Activated CD4-positive, alpha-beta T cell treated with anti-CD3 and anti-CD28 coated beads for 36 hours (primary cell): Measurements from ENCODE around the gene DOCK11. TPM values are rescaled to one million over a fixed set of nuclear protein-coding genes. Genes with fewer than 3 reads are reported as not detected.
A peak's percentile ranks its signal among the peaks of the same experiment; 100 is the strongest.

Experiments used
- ATAC-seq: fragments of 200-7000 bp; cut with Tn5 transposase; one replicate; pipeline ENCODE4 v1.10.0; 2021; ENCODE audit warnings: mild to moderate bottlenecking, moderate library complexity
- CTCF ChIA-PET: fragments of 350-600 bp; sonication (Branson Sonifier 250); formaldehyde crosslinking; loops from one replicate; lab custom pipeline; 2021; ENCODE audit warnings: antibody characterized with exemption; lab: Charles Lee
- POLR2A ChIA-PET: fragments of 350-600 bp; sonication (Branson Sonifier 250); formaldehyde crosslinking; loops from one replicate; lab custom pipeline; 2021; ENCODE audit warnings: antibody characterized with exemption, inconsistent platforms; lab: Charles Lee
- DNase-seq: peaks from one replicate; pipeline ENCODE4 v3.0.0-alpha.2; 2020
- H3K27ac Mint-ChIP-seq: one replicate; pipeline ENCODE4 v1.8.0; 2021; ENCODE audit warnings: mixed read lengths
- H3K27me3 Mint-ChIP-seq: one replicate; pipeline ENCODE4 v1.8.0; 2021; ENCODE audit warnings: mixed read lengths
- H3K36me3 Mint-ChIP-seq: one replicate; pipeline ENCODE4 v1.8.0; 2021; ENCODE audit warnings: low read depth, mixed read lengths
- H3K4me1 Mint-ChIP-seq: one replicate; pipeline ENCODE4 v1.8.0; 2021; ENCODE audit warnings: mixed read lengths
- H3K4me3 Mint-ChIP-seq: one replicate; pipeline ENCODE4 v1.8.0; 2021; ENCODE audit warnings: mild to moderate bottlenecking, moderate library complexity, mixed read lengths
- H3K9me3 Mint-ChIP-seq: one replicate; pipeline ENCODE4 v1.8.0; 2021; ENCODE audit warnings: low read depth, mixed read lengths
- intact Hi-C, 2 experiments: fragments of 100-400 bp; cut with DNase I in 1 of 2; cut with micrococcal nuclease in 1 of 2; formaldehyde crosslinking; loops; one replicate each; pipeline versions ENCODE4 v1.14.2 to v1.15.1; 2022 to 2024; cut with DNase I, micrococcal nuclease
- total RNA-seq, 2 experiments: library from RNA; stranded (reverse); gene quantifications; one replicate each; pipeline ENCODE4 v1.2.3, GENCODE V29; 2021

The DOCK11 gene
- total RNA-seq, 2 experiments from 2014 or later = 37.2 to 47.3 TPM

DNA sequence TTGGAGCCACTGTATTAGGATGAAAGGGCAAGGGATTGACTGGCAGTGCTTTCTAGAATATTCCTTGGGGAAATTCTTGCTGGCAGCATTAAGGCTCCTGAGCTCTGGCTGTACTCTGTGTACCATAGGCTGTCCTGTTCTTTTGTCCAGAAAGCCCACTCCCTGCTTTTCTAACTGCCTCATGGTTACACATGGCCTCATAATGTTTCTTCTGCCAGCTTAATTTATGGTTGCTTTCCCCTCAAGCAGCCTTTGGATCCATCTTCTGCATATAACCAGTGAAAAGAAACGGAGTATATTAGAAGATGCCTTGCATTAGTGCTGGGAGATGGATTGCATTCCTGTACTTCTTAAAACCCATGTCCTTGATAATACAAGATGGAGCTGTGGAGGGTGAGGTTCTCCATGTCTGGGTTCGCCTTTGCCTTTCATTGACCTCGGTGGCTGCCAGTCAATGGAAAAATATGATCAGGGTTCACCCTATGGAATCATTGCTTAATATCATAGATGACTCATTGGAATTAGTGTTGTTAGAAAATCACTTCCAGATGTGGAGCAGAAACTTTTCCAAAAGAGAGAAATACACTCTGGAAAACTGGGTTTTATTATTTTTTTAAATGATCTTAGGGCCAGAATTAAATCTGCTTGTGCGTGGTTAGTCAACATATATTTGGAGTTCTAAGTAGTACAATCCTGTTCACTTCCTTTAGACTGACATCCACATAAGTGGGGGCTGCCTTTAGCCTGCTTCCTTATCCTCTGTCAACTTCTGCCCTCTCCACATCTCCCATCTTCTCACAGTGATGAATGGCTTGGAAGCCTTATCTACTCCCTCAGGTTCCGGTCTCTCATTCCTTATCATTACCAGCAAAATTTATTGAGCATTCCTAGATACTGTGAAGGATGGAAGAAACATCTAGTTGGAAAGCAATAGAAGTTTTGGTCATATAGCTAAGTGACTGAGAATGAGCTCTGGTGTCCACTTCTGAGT lies 24.9 kb downstream of the DOCK11 start:
- Mint-ChIP-seq H3K4me1 (peaks cover 72% of the 10 kb centered on the region), H3K4me3 (no peak overlapping the region), H3K9me3 (no peaks in the 10 kb centered on the region), H3K27ac (peak overlapping the region; percentile 84), H3K36me3 (peaks cover 3% of the 10 kb centered on the region), H3K27me3 (no peaks in the 10 kb centered on the region)
- ATAC-seq (no peak), DNase-seq (no peak)
- CTCF ChIA-PET = no interaction called here
- intact Hi-C loops = loop anchor here in 1 of 2 experiments (2.0 kb wide), 1 partner anchor 18 kb away; no protein-coding TSS in a partner anchor
- POLR2A ChIA-PET = interaction anchor here (0.6 kb wide), 1 partner anchor 1043 kb away, joined by 5 read pairs; no protein-coding TSS in a partner anchor

GRCh38 chrX:118521435-118521834 lies 25.8 kb downstream of the DOCK11 start:
- Mint-ChIP-seq H3K27me3 (no peaks in the 10 kb centered on the region), H3K4me1 (peaks cover 77% of the 10 kb centered on the region), H3K27ac (peak overlapping the region; percentile 84), H3K9me3 (no peaks in the 10 kb centered on the region), H3K4me3 (no peak overlapping the region), H3K36me3 (peaks cover 3% of the 10 kb centered on the region)
- intact Hi-C loops = loop anchor here in 1 of 2 experiments (2.0 kb wide), 1 partner anchor 19 kb away; no protein-coding TSS in a partner anchor
- no peak for DNase-seq
- CTCF ChIA-PET = no interaction called here
- POLR2A ChIA-PET = interaction anchor here (0.6 kb wide), 1 partner anchor 1042 kb away, joined by 5 read pairs; no protein-coding TSS in a partner anchor
- no peak for ATAC-seq

DNA sequence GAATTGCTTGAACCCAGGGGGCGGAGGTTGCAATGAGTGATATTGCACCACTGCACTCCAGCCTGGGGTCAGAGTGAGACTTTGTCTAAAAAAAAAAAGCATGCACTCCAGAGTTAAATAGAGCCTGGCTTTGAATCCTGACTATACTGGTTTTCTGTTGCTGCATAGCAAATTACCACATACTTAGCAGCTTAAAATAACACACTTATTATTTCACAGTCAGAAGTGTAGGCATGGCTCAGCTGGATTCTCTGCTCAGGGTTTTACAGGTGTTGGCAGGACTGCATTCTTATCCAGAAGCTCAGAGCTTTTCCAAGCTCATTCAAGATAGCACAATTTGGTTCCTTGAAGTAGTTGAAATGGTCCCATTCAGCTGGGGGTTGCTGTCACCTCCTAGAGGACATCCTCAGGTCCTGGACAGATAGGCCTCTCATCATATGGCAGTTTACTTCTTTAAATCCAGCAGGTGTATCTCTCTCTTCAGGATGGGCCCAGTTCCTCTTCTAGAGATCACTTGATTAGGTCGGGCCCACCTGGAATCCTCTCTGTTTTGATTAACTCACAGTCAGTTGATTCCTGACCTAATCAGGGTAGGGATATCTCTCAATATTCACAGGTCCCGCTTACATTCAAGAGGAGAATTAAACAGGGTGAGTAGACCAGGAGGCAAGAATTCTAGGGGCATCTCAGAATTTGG lies 26.8 kb downstream of the DOCK11 start:
- intact Hi-C loops = no loop called here
- ChIA-PET POLR2A (interaction anchor here (0.6 kb wide), 1 partner anchor 1330 kb away, joined by 5 read pairs; the partner anchor contains the start of gene UPF3B), CTCF (interaction anchor here (0.9 kb wide), 1 partner anchor 14 kb away, joined by 4 read pairs; no protein-coding TSS in a partner anchor)
- Mint-ChIP-seq H3K27me3 (no peaks in the 10 kb centered on the region), H3K4me3 (no peak overlapping the region), H3K9me3 (no peaks in the 10 kb centered on the region), H3K36me3 (peaks cover 3% of the 10 kb centered on the region), H3K27ac (peak overlapping the region; percentile 15), H3K4me1 (peaks cover 87% of the 10 kb centered on the region)
- DNase-seq (no peak), ATAC-seq (no peak)

DNA sequence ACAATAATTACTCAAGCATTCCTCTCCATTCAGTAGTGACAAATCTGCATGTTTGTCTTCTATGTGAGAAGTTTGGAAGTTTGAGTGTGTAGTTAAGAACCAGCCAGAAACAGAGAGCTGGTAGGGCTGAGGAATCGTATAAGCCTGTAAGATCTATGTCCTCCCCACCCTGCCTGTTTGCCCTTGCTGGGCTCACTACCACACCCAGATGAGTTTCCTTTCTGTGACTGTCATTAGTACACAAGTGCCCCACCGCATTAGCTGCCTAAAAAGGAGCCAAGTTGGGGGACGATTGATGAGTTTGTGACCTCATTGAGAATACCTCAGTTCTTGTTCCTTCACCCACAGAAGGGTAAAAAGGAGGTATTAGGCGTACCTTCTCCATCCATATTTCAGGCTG lies 28.3 kb downstream of the DOCK11 start:
- CTCF ChIA-PET = no interaction called here
- Mint-ChIP-seq H3K4me1 (peaks cover 85% of the 10 kb centered on the region), H3K27me3 (no peaks in the 10 kb centered on the region), H3K9me3 (no peaks in the 10 kb centered on the region), H3K4me3 (peak overlapping the region; percentile 35), H3K27ac (peak overlapping the region; percentile 83), H3K36me3 (peaks cover 3% of the 10 kb centered on the region)
- DNase-seq (peak; percentile 50), ATAC-seq (peak; percentile 43)
- intact Hi-C loops = no loop called here
- POLR2A ChIA-PET = no interaction called here

DNA sequence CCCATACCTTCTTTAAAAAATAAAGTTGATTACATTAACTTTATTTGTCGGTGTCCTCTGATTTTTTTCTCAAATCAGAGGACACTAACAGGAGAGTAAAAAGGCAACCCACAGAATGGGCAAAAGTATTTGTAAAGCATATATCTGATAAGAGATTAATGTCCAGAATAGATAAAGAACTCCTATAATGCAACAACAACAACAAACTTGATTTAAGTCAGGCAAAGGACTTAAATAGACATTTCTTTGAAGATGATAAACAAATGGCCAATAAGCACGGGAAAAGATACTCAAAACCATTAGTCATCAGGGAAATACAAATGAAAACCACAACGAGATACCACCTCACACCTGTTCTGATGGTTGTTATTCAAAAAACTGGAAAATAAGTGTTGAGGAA lies 28.7 kb downstream of the DOCK11 start:
- POLR2A ChIA-PET = no interaction called here
- Mint-ChIP-seq H3K27ac (peak overlapping the region; percentile 83), H3K4me3 (no peak overlapping the region), H3K27me3 (no peaks in the 10 kb centered on the region), H3K4me1 (peaks cover 84% of the 10 kb centered on the region), H3K9me3 (no peaks in the 10 kb centered on the region), H3K36me3 (peaks cover 5% of the 10 kb centered on the region)
- ATAC-seq (no peak), DNase-seq (no peak)
- intact Hi-C loops = no loop called here
- CTCF ChIA-PET = no interaction called here

- ChIA-PET POLR2A (no interaction called here), CTCF (interaction anchor here (0.6 kb wide), 1 partner anchor 23 kb away, joined by 3 read pairs; no protein-coding TSS in a partner anchor)
- Mint-ChIP-seq H3K4me3 (no peak overlapping the region), H3K36me3 (peaks cover 8% of the 10 kb centered on the region), H3K27me3 (no peaks in the 10 kb centered on the region), H3K4me1 (peaks cover 84% of the 10 kb centered on the region), H3K27ac (peak overlapping the region; percentile 73), H3K9me3 (no peaks in the 10 kb centered on the region)
- DNase-seq = no peak
- no peak for ATAC-seq
- intact Hi-C loops = loop anchor here in 1 of 2 experiments (5.0 kb wide), 1 partner anchor 178 kb away; the partner anchor contains the start of gene WDR44
Measured at GRCh38 chrX:118525174-118525730, 29.6 kb downstream of the DOCK11 start.

DNA sequence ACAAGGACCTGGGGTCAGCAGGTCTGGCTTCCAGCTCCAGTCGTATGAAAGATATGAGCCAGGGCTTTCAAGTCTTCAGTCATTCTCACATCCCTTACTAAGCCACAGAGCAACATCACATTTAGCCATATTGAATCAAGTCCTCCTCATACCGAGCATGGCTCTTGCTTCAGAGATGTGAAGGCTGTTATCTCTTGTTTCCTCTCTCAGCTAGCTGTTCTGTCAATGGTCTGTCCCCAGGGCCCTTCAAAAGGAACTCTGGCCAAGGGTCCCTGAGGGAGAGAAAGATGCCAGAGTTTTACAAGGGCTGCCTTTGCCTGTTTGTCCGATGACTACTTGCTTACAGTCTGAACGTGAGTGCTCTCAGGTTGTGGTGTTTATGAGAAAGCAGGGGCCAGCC lies 30.5 kb downstream of the DOCK11 start:
- intact Hi-C loops = loop anchor here in 1 of 2 experiments (5.0 kb wide), 1 partner anchor 179 kb away; the partner anchor contains the start of gene WDR44
- ChIA-PET CTCF (no interaction called here), POLR2A (no interaction called here)
- H3K27me3 Mint-ChIP-seq = no peaks in the 10 kb centered on the region
- peak overlapping the region; percentile 27 for H3K4me3 Mint-ChIP-seq
- H3K36me3 Mint-ChIP-seq = peaks cover 13% of the 10 kb centered on the region
- H3K4me1 Mint-ChIP-seq = peaks cover 84% of the 10 kb centered on the region
- H3K27ac Mint-ChIP-seq = peak overlapping the region; percentile 90
- no peak for DNase-seq
- no peaks in the 10 kb centered on the region for H3K9me3 Mint-ChIP-seq
- ATAC-seq = peak; percentile 7

GRCh38 chrX:118528071-118528737 lies 32.6 kb downstream of the DOCK11 start:
- peak overlapping the region; percentile 85 for H3K4me3 Mint-ChIP-seq
- POLR2A ChIA-PET = interaction anchor here (1.2 to 3.1 kb wide), 2 partner anchors 11 to 32 kb away, joined by 4 to 14 read pairs; partner anchors contain the start of gene DOCK11

GRCh38 chrX:118530219-118530911 lies 34.8 kb downstream of the DOCK11 start:
- H3K9me3 Mint-ChIP-seq = no peaks in the 10 kb centered on the region
- H3K4me3 Mint-ChIP-seq = peak overlapping the region; percentile 85
- peaks cover 79% of the 10 kb centered on the region for H3K4me1 Mint-ChIP-seq
- H3K27ac Mint-ChIP-seq = peak overlapping the region; percentile 100
- no peaks in the 10 kb centered on the region for H3K27me3 Mint-ChIP-seq
- ChIA-PET CTCF (interaction anchor here (0.7 to 1.7 kb wide), 2 partner anchors 9 to 23 kb away, joined by 4 to 5 read pairs; no protein-coding TSS in a partner anchor), POLR2A (interaction anchor here (0.8 to 3.1 kb wide), 3 partner anchors 9 to 34 kb away, joined by 3 to 14 read pairs (median 3); partner anchors contain the start of gene DOCK11)
- DNase-seq (no peak), ATAC-seq (peak; percentile 38)
- H3K36me3 Mint-ChIP-seq = peaks cover 16% of the 10 kb centered on the region
- intact Hi-C loops = no loop called here

More at GRCh38 chrX:118528071-118528737, 32.6 kb downstream of the DOCK11 start:
- DNase-seq (peak; percentile 74), ATAC-seq (peak; percentile 67)
- Mint-ChIP-seq H3K9me3 (no peaks in the 10 kb centered on the region), H3K27ac (peak overlapping the region; percentile 100), H3K36me3 (peaks cover 19% of the 10 kb centered on the region), H3K27me3 (no peaks in the 10 kb centered on the region), H3K4me1 (peaks cover 78% of the 10 kb centered on the region)
- CTCF ChIA-PET = interaction anchor here (1.2 kb wide), 1 partner anchor 9 kb away, joined by 4 read pairs; no protein-coding TSS in a partner anchor
- intact Hi-C loops = loop anchor here (1.0 to 5.0 kb wide), 4 partner anchors 8 to 181 kb away; partner anchors contain the start of gene WDR44 (in 1 of the 2)
